GM12874 (cell line): ENCODE data around the gene RSPH10B2.
"Not testable (repeated sequence)": the region's sequence is repeated elsewhere in the genome, so short reads cannot be mapped to it uniquely, and the experiment has no call there.

Experiments
- CTCF ChIP-seq: IDR thresholded peaks from 2 replicates; pipeline ENCODE4 v1.5.1; 2011; ENCODE audit warnings: low read depth, mild to moderate bottlenecking, control low read depth, low read length, moderate library complexity; ENCODE audit not compliant: insufficient read depth

Gene RSPH10B2

GRCh38 chr7:6753964-6754363 lies at the start of gene RSPH10B2:
Gene RSPH10B2 (plus strand): TSS chr7:6754103. CDS start chr7:6757678, 3,575 bp downstream.
- TF ChIP-seq CTCF, result not testable (repeated sequence)

- TF ChIP-seq CTCF, result no peak
Measured at GRCh38 chr7:6705959-6706665, 47.8 kb upstream of the RSPH10B2 start.

- TF ChIP-seq CTCF, result no peak
Measured at GRCh38 chr7:6706666-6707407, 47.1 kb upstream of the RSPH10B2 start, which contains the start of gene ZNF12. Gene ZNF12 (minus strand): TSS chr7:6706947. CDS start chr7:6705173, 1,774 bp downstream.

- no peak for TF ChIP-seq CTCF
Measured at GRCh38 chr7:6708304-6708703, 45.6 kb upstream of the RSPH10B2 start.

GRCh38 chr7:6709808-6710207 lies 44.1 kb upstream of the RSPH10B2 start:
- TF ChIP-seq CTCF, result no peak

GRCh38 chr7:6714360-6714759 lies 39.5 kb upstream of the RSPH10B2 start:
- no peak for TF ChIP-seq CTCF

- TF ChIP-seq CTCF, result no peak
Measured at GRCh38 chr7:6718124-6718523, 35.8 kb upstream of the RSPH10B2 start.
